ENCODE measurements around the gene PTPRE. TPM values are rescaled to one million over a fixed set of nuclear protein-coding genes. Genes with fewer than 3 reads are reported as not detected.

The PTPRE gene
- total and polyA plus RNA-seq, 4 donors = 1.5 to 12.5 (median 3.7) TPM

DNA sequence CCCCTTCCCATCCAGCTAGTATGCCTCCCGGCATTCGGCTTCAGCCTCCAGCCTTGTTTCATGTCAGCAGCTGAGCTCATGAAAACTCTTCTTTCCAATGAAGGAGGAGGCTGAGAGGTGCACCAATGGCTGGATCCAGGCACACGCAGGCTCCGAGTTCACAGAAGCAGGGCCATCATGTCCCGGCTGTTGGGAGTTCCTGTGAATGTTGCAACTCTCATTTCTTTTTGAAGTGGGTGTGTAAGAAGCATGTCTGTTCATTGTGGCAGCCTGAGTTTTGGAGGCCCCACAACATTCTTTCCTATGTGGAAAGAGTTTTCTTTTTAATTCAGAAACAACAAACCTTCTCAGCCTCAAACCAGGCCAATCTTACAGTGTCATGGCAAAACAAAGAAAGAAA is 89.7 kb downstream of the PTPRE start:
- Histone ChIP-seq H3K9me3 (ENCODE audit: control insufficient read depth in 4 of 4, low read length in 3 of 4) (no peaks in the 10 kb centered on the region), H3K4me3 (ENCODE audit: low read depth in 1 of 3, low read length in 3 of 3) (no peak overlapping the region), H3K27me3 (ENCODE audit: control insufficient read depth in 4 of 4, insufficient read depth in 4 of 4, low read length in 3 of 4) (peaks cover 0 to 3% (median 0%) of the 10 kb centered on the region in 4 donors), H3K4me1 (ENCODE audit: control insufficient read depth in 4 of 4, insufficient read depth in 4 of 4, low read length in 3 of 4) (no peaks in the 10 kb centered on the region), H3K36me3 (ENCODE audit: control insufficient read depth in 4 of 4, insufficient read depth in 3 of 4, low read depth in 1 of 4, low read length in 3 of 4) (no peaks in the 10 kb centered on the region), H3K27ac (ENCODE audit: low read depth in 1 of 2, low read length in 2 of 2) (no peak overlapping the region), H3K9ac (ENCODE audit: low read depth in 1 of 2, low read length in 2 of 2) (no peak overlapping the region)
- no peak for TF ChIP-seq TAF1 (conservative IDR thresholded peaks at IDR 0.05)
- 88% methylated on average over 5 of the region's 5 CpGs for WGBS
- DNase-seq (ENCODE audit: low spot score) = no peak

DNA sequence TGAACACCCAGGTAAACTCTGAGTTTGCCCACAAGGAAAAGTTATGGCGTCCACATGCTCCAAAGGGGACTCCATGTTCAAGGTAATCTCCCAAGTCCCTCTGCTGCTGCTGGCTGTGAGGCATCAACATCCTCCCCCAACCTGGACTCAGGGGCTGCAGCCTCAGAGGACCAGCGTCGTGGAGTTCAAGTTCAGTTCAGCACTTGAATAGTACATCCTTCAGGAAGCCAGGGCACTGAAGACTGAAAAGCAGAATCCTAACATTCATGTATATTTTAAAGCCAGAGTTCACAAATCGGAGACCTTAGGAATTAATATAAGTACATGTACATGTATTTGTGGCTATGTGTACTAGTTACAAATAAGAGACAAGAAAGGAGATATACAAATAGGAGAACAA is 90.4 kb downstream of the PTPRE start:
- no peak for DNase-seq (ENCODE audit: low spot score)

More for the DNA sequence above, 90.4 kb downstream of the PTPRE start:
- WGBS = 52% methylated on average over 4 of the region's 4 CpGs
- no peaks in the 10 kb centered on the region for H3K9me3 ChIP-seq (ENCODE audit: control insufficient read depth in 4 of 4, low read length in 3 of 4)
- H3K27ac ChIP-seq (ENCODE audit: low read depth in 1 of 2, low read length in 2 of 2) = no peak overlapping the region
- no peak overlapping the region for H3K4me3 ChIP-seq (ENCODE audit: low read depth in 1 of 3, low read length in 3 of 3)
- no peak overlapping the region for H3K9ac ChIP-seq (ENCODE audit: low read depth in 1 of 2, low read length in 2 of 2)
- no peaks in the 10 kb centered on the region for H3K36me3 ChIP-seq (ENCODE audit: control insufficient read depth in 4 of 4, insufficient read depth in 3 of 4, low read depth in 1 of 4, low read length in 3 of 4)
- H3K4me1 ChIP-seq (ENCODE audit: control insufficient read depth in 4 of 4, insufficient read depth in 4 of 4, low read length in 3 of 4) = no peaks in the 10 kb centered on the region
- peaks cover 0 to 3% (median 0%) of the 10 kb centered on the region in 4 donors for H3K27me3 ChIP-seq (ENCODE audit: control insufficient read depth in 4 of 4, insufficient read depth in 4 of 4, low read length in 3 of 4)
- TF ChIP-seq EGR1 (IDR thresholded peaks at IDR 0.05; ENCODE audit: low read depth in 2 of 2) (no peak), SP1 (IDR thresholded peaks at IDR 0.05) (no peak), HNF4G (IDR thresholded peaks at IDR 0.05) (no peak), FOXA2 (IDR thresholded peaks at IDR 0.05) (no peak), RAD21 (IDR thresholded peaks at IDR 0.05) (no peak), NR2F2 (IDR thresholded peaks at IDR 0.05) (no peak), FOXA1 (IDR thresholded peaks at IDR 0.05) (no peak), HNF4A (conservative IDR thresholded peaks at IDR 0.05) (no peak), YY1 (IDR thresholded peaks at IDR 0.05) (no peak), JUND (IDR thresholded peaks at IDR 0.05) (no peak), TAF1 (conservative IDR thresholded peaks at IDR 0.05) (no peak), RXRA (IDR thresholded peaks at IDR 0.05) (no peak)
- TF ChIP-seq, protein P1, sequence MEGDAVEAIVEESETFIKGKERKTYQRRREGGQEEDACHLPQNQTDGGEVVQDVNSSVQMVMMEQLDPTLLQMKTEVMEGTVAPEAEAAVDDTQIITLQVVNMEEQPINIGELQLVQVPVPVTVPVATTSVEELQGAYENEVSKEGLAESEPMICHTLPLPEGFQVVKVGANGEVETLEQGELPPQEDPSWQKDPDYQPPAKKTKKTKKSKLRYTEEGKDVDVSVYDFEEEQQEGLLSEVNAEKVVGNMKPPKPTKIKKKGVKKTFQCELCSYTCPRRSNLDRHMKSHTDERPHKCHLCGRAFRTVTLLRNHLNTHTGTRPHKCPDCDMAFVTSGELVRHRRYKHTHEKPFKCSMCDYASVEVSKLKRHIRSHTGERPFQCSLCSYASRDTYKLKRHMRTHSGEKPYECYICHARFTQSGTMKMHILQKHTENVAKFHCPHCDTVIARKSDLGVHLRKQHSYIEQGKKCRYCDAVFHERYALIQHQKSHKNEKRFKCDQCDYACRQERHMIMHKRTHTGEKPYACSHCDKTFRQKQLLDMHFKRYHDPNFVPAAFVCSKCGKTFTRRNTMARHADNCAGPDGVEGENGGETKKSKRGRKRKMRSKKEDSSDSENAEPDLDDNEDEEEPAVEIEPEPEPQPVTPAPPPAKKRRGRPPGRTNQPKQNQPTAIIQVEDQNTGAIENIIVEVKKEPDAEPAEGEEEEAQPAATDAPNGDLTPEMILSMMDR (IDR thresholded peaks at IDR 0.05; ENCODE audit: low read depth, low read length, missing input control) = no peak
- TF ChIP-seq, protein P2, sequence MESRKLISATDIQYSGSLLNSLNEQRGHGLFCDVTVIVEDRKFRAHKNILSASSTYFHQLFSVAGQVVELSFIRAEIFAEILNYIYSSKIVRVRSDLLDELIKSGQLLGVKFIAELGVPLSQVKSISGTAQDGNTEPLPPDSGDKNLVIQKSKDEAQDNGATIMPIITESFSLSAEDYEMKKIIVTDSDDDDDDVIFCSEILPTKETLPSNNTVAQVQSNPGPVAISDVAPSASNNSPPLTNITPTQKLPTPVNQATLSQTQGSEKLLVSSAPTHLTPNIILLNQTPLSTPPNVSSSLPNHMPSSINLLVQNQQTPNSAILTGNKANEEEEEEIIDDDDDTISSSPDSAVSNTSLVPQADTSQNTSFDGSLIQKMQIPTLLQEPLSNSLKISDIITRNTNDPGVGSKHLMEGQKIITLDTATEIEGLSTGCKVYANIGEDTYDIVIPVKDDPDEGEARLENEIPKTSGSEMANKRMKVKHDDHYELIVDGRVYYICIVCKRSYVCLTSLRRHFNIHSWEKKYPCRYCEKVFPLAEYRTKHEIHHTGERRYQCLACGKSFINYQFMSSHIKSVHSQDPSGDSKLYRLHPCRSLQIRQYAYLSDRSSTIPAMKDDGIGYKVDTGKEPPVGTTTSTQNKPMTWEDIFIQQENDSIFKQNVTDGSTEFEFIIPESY (IDR thresholded peaks at IDR 0.05) = no peak
- TF ChIP-seq, protein P3, sequence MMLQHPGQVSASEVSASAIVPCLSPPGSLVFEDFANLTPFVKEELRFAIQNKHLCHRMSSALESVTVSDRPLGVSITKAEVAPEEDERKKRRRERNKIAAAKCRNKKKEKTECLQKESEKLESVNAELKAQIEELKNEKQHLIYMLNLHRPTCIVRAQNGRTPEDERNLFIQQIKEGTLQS (IDR thresholded peaks at IDR 0.05) = no peak
- TF ChIP-seq, protein P4, sequence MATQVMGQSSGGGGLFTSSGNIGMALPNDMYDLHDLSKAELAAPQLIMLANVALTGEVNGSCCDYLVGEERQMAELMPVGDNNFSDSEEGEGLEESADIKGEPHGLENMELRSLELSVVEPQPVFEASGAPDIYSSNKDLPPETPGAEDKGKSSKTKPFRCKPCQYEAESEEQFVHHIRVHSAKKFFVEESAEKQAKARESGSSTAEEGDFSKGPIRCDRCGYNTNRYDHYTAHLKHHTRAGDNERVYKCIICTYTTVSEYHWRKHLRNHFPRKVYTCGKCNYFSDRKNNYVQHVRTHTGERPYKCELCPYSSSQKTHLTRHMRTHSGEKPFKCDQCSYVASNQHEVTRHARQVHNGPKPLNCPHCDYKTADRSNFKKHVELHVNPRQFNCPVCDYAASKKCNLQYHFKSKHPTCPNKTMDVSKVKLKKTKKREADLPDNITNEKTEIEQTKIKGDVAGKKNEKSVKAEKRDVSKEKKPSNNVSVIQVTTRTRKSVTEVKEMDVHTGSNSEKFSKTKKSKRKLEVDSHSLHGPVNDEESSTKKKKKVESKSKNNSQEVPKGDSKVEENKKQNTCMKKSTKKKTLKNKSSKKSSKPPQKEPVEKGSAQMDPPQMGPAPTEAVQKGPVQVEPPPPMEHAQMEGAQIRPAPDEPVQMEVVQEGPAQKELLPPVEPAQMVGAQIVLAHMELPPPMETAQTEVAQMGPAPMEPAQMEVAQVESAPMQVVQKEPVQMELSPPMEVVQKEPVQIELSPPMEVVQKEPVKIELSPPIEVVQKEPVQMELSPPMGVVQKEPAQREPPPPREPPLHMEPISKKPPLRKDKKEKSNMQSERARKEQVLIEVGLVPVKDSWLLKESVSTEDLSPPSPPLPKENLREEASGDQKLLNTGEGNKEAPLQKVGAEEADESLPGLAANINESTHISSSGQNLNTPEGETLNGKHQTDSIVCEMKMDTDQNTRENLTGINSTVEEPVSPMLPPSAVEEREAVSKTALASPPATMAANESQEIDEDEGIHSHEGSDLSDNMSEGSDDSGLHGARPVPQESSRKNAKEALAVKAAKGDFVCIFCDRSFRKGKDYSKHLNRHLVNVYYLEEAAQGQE (IDR thresholded peaks at IDR 0.05) = no peak
- TF ChIP-seq, protein P5, sequence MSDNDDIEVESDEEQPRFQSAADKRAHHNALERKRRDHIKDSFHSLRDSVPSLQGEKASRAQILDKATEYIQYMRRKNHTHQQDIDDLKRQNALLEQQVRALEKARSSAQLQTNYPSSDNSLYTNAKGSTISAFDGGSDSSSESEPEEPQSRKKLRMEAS (IDR thresholded peaks at IDR 0.05) = no peak

All from liver (tissue), 9 donors.